Measurements from ENCODE around the gene AIMP1.
A peak's percentile ranks its signal among the peaks of the same experiment; 100 is the strongest.

AIMP1 gene

GRCh38 chr4:106367072-106367471 lies 50.7 kb downstream of the AIMP1 start:
- no peak overlapping the region for H3K4me3 ChIP-seq (ENCODE audit: low read depth, low read length)
- no peaks in the 10 kb centered on the region for H3K36me3 ChIP-seq
- no peak overlapping the region for H3K27ac ChIP-seq
- no peak for DNase-seq
- no peak for TF ChIP-seq CTCF (IDR thresholded peaks at IDR 0.05; ENCODE audit: low read depth, low read length)
- no peaks in the 10 kb centered on the region for H3K9me3 ChIP-seq (ENCODE audit: severe bottlenecking)
- no peaks in the 10 kb centered on the region for H3K27me3 ChIP-seq (ENCODE audit: insufficient read depth, low read depth, severe bottlenecking)

DNA sequence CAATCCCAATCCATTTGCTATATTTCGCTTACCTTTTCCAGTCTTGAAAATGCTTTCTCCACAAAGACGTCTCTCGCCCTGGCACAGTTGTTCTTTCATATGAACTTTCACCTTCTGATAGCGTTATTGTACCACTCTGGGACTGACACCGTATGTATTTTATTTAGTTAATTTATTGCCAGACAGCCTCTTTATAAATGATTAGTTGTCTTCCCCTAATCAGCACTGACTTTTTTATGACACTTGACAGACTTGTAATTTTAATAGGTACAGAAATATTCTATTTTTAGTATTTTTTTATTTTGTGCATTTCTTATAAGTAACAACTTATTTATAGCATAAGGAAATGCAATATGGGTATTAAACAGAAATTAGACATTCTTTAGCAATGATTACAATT lies 52.3 kb downstream of the AIMP1 start, which contains the start of gene GIMD1:
Gene GIMD1 (minus strand): TSS at position 101 of the 400 bp plus-strand sequence. CDS start 1,343 bp downstream, outside the sequence.
- no peak for DNase-seq
- Histone ChIP-seq H3K27ac (peak within 1 kb of the TSS; percentile 15; the same call in 1 of the 2 replicates), H3K36me3 (no peaks in the 10 kb centered on the region), H3K27me3 (ENCODE audit: insufficient read depth, low read depth, severe bottlenecking) (no peaks in the 10 kb centered on the region), H3K9me3 (ENCODE audit: severe bottlenecking) (no peaks in the 10 kb centered on the region), H3K4me3 (ENCODE audit: low read depth, low read length) (no peak within 1 kb of the TSS)
- TF ChIP-seq CTCF (IDR thresholded peaks at IDR 0.05; ENCODE audit: low read depth, low read length): no peak

DNA sequence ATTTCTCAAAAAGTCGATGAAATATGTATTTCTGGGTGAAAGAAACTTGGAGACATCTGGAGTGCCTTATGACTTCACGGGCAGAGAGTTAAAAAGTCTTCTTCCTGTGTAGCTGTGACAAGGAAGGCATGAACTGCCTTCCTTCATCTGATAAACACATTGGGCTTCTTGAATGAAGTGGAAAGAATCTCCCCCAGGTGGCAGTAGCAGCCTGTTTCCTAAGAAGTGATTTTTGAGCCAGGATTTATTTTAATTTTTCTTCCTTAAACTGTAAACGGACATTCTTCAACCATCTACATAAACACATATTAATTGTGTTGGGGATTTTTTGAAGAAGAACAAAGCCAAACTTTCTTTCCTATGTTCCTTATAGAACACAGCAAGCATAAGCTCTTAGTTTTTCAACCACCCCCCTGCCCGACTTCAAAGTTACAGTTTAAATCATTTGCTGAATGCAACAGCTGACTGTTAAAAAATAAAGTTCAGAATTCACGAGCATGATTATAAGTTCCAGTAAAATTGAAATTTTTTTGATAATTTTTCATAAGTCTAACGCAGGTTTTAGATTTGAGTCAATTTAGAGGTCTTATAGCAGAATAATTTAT lies 53.2 kb downstream of the AIMP1 start:
- Histone ChIP-seq H3K36me3 (no peaks in the 10 kb centered on the region), H3K9me3 (ENCODE audit: severe bottlenecking) (no peaks in the 10 kb centered on the region), H3K27me3 (ENCODE audit: insufficient read depth, low read depth, severe bottlenecking) (no peaks in the 10 kb centered on the region), H3K27ac (peak overlapping the region; percentile 15; the same call in 1 of the 2 replicates), H3K4me3 (ENCODE audit: low read depth, low read length) (no peak overlapping the region)
- peak; percentile 66 for TF ChIP-seq CTCF (IDR thresholded peaks at IDR 0.05; ENCODE audit: low read depth, low read length)
- DNase-seq: peak; percentile 60

- Histone ChIP-seq H3K27me3 (ENCODE audit: insufficient read depth, low read depth, severe bottlenecking) (no peaks in the 10 kb centered on the region), H3K9me3 (ENCODE audit: severe bottlenecking) (no peaks in the 10 kb centered on the region), H3K36me3 (no peaks in the 10 kb centered on the region), H3K4me3 (ENCODE audit: low read depth, low read length) (no peak overlapping the region), H3K27ac (no peak overlapping the region; the same call in 1 of the 2 replicates)
- DNase-seq: no peak
- no peak for TF ChIP-seq CTCF (IDR thresholded peaks at IDR 0.05; ENCODE audit: low read depth, low read length)
Measured at GRCh38 chr4:106370214-106370613, 53.9 kb downstream of the AIMP1 start.

DNA sequence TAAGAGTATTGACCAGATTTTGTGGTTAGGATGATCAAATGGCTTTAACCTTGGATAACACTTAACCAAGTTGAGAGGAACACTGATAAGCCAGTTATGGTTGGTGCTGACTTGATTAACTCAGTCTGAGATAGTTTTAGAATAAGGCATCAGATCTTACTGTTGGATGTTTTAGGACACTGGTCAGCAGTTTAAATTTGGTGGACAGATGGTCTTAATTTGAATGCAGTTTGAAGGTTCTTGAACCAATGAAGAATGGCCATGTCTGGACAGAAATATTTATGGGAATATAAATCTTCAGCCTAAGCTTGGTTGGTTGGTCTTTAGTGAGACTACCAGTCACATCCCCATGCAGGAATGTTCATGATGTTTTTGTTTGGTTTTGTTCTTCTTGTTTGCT lies 54.8 kb downstream of the AIMP1 start:
- Histone ChIP-seq H3K4me3 (ENCODE audit: low read depth, low read length) (no peak overlapping the region), H3K9me3 (ENCODE audit: severe bottlenecking) (no peaks in the 10 kb centered on the region), H3K27me3 (ENCODE audit: insufficient read depth, low read depth, severe bottlenecking) (no peaks in the 10 kb centered on the region), H3K36me3 (no peaks in the 10 kb centered on the region), H3K27ac (peak overlapping the region; percentile 11; the same call in 1 of the 2 replicates)
- no peak for TF ChIP-seq CTCF (IDR thresholded peaks at IDR 0.05; ENCODE audit: low read depth, low read length)
- no peak for DNase-seq

DNA sequence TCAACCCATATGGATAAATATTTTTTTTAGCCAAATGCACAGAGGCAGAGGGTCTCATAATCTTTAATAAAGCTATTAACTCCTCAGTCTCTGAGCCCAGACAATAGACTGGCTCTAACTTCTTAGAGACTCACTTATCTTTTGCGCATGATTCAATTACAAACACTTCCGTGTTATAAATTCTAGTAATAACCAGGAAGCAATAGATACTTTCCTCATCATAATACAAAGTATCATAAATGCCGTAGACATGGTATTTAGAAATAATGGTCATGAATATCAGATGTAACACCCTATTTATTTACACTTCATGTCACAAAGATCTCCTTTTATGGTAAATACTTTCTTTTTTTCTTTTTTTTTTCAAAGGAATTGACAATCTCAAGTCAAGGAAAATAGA lies 56.7 kb downstream of the AIMP1 start:
- no peak for DNase-seq
- TF ChIP-seq CTCF (IDR thresholded peaks at IDR 0.05; ENCODE audit: low read depth, low read length): no peak
- Histone ChIP-seq H3K9me3 (ENCODE audit: severe bottlenecking) (no peaks in the 10 kb centered on the region), H3K27ac (no peak overlapping the region), H3K4me3 (ENCODE audit: low read depth, low read length) (no peak overlapping the region), H3K27me3 (ENCODE audit: insufficient read depth, low read depth, severe bottlenecking) (no peaks in the 10 kb centered on the region), H3K36me3 (no peaks in the 10 kb centered on the region)

Data from WERI-Rb-1 (cell line).